GM21423 (cell line): Measurements from ENCODE around the gene TEKT5.

Experiments used
- ATAC-seq: cut with Tn5 transposase; IDR thresholded peaks from one replicate; pipeline ENCODE4 v1.9.1; 2021; ENCODE audit warnings: mild to moderate bottlenecking, moderate library complexity; ENCODE audit not compliant: unreplicated experiment

Gene TEKT5

GRCh38 chr16:10612649-10613179, 82.0 kb downstream of the TEKT5 start:
- ATAC-seq: no peak

- no peak for ATAC-seq
Observed at GRCh38 chr16:10611825-10612342, 82.8 kb downstream of the TEKT5 start.

- ATAC-seq: no peak
Observed at GRCh38 chr16:10610499-10611184, 84.1 kb downstream of the TEKT5 start.

- ATAC-seq: no peak
Observed at GRCh38 chr16:10609402-10609774, 85.3 kb downstream of the TEKT5 start.

- no peak for ATAC-seq
Observed at GRCh38 chr16:10608687-10609401, 85.9 kb downstream of the TEKT5 start.

- ATAC-seq: no peak
Observed at GRCh38 chr16:10607157-10607556, 87.6 kb downstream of the TEKT5 start.

GRCh38 chr16:10606607-10607006, 88.1 kb downstream of the TEKT5 start:
- no peak for ATAC-seq

GRCh38 chr16:10605636-10606035, 89.1 kb downstream of the TEKT5 start:
- no peak for ATAC-seq

GRCh38 chr16:10601444-10602408, 93.0 kb downstream of the TEKT5 start:
- no peak for ATAC-seq

- ATAC-seq: no peak
Observed at GRCh38 chr16:10600782-10601443, 93.8 kb downstream of the TEKT5 start.

GRCh38 chr16:10599626-10600025, 95.1 kb downstream of the TEKT5 start:
- ATAC-seq: no peak

GRCh38 chr16:10598157-10598556, 96.6 kb downstream of the TEKT5 start:
- ATAC-seq: no peak

- ATAC-seq: no peak
Observed at GRCh38 chr16:10597187-10597601, 97.5 kb downstream of the TEKT5 start.

- no peak for ATAC-seq
Observed at GRCh38 chr16:10594312-10594950, 100.3 kb downstream of the TEKT5 start.

- no peak for ATAC-seq
Observed at GRCh38 chr16:10592611-10593010, 102.1 kb downstream of the TEKT5 start.

- no peak for ATAC-seq
Observed at GRCh38 chr16:10590342-10590741, 104.4 kb downstream of the TEKT5 start.

- ATAC-seq: no peak
Observed at GRCh38 chr16:10589109-10589508, 105.6 kb downstream of the TEKT5 start.

- ATAC-seq: no peak
Observed at GRCh38 chr16:10587622-10588021, 107.1 kb downstream of the TEKT5 start.

GRCh38 chr16:10584981-10585438, 109.7 kb downstream of the TEKT5 start:
- ATAC-seq: no peak

GRCh38 chr16:10583269-10583668, 111.5 kb downstream of the TEKT5 start:
- ATAC-seq: no peak
